Measurements from ENCODE around the gene TEAD1. TPM values are rescaled to one million over a fixed set of nuclear protein-coding genes. Genes with fewer than 3 reads are reported as not detected.

Gene TEAD1
- total RNA-seq, 1 experiment from 2014 or later: 106 TPM

GRCh38 chr11:12770966-12771597 lies 96.9 kb downstream of the TEAD1 start:
- H3K79me2 ChIP-seq (ENCODE audit: low read depth): peaks cover 86% of the 10 kb centered on the region

DNA sequence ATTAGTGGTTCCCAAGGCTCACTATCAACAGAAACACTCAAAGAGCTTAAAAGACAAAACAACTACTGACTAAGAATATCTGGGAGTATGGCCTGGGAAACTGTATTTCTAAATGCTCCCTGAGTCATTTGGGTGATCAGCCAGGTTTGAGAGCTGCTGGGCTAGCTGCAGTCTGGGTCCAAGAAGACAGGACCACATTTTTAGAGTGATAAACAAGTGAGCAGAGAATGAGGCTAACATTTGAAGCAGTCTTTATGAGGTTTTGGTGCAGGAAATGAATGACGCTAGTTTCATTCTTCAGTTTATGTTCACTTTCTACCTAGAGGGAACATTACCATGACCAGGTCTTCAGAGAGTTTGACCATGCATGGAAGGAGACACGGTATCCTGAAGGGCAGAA lies 97.7 kb downstream of the TEAD1 start:
- DNase-seq: no peak
- H3K4me2 ChIP-seq: no peak overlapping the region
- H3F3A ChIP-seq (ENCODE audit: insufficient read depth, low read depth): peaks cover 26% of the 10 kb centered on the region
- ChIA-PET POLR2A (ENCODE audit: unreplicated experiment) (no interaction called here), CTCF (no interaction called here)
- no peak overlapping the region for H3K4me3 ChIP-seq
- H3K79me2 ChIP-seq (ENCODE audit: low read depth): peaks cover 83% of the 10 kb centered on the region
- H2AFZ ChIP-seq: no peak overlapping the region
- peaks cover 42% of the 10 kb centered on the region for H3K4me1 ChIP-seq (replicated peaks; ENCODE audit: insufficient read depth)
- H4K20me1 ChIP-seq (ENCODE audit: insufficient read depth): no peaks in the 10 kb centered on the region
- H3K36me3 ChIP-seq (ENCODE audit: low read depth): no peaks in the 10 kb centered on the region
- H3K9me3 ChIP-seq (ENCODE audit: insufficient read depth, low read depth): no peaks in the 10 kb centered on the region
- no peak for TF ChIP-seq EZH2 (IDR thresholded peaks at IDR 0.05; ENCODE audit: low read depth)
- no peak for TF ChIP-seq CTCF (conservative IDR thresholded peaks at IDR 0.05)
- no TSS peak for BruUV-seq (replicated peaks)
- H3K27ac ChIP-seq: no peak overlapping the region
- H3K27me3 ChIP-seq (ENCODE audit: insufficient read depth, low read depth): no peaks in the 10 kb centered on the region
- H3K9me2 ChIP-seq (ENCODE audit: insufficient read depth): no peaks in the 10 kb centered on the region
- intact Hi-C loops (cut with micrococcal nuclease; ENCODE audit: unreplicated experiment): loop anchor here (2.0 kb wide), 1 partner anchor 47 kb away; no protein-coding TSS in a partner anchor

More at GRCh38 chr11:12770966-12771597, 96.9 kb downstream of the TEAD1 start:
- no peaks in the 10 kb centered on the region for H3K27me3 ChIP-seq (ENCODE audit: insufficient read depth, low read depth)
- intact Hi-C loops (cut with micrococcal nuclease; ENCODE audit: unreplicated experiment): loop anchor here (2.0 kb wide), 1 partner anchor 46 kb away; no protein-coding TSS in a partner anchor
- H4K20me1 ChIP-seq (ENCODE audit: insufficient read depth): no peaks in the 10 kb centered on the region
- peaks cover 26% of the 10 kb centered on the region for H3F3A ChIP-seq (ENCODE audit: insufficient read depth, low read depth)
- POLR2A ChIA-PET (ENCODE audit: unreplicated experiment): no interaction called here
- no peak overlapping the region; the same call in 1 of the 2 replicates for H3K4me2 ChIP-seq
- H3K4me1 ChIP-seq (replicated peaks; ENCODE audit: insufficient read depth): peaks cover 46% of the 10 kb centered on the region
- TF ChIP-seq CTCF (conservative IDR thresholded peaks at IDR 0.05) (no peak), EZH2 (IDR thresholded peaks at IDR 0.05; ENCODE audit: low read depth) (no peak)
- no peaks in the 10 kb centered on the region for H3K36me3 ChIP-seq (ENCODE audit: low read depth)
- peak overlapping the region; percentile 88 for H3K27ac ChIP-seq
- DNase-seq: no peak
- no peak overlapping the region for H3K4me3 ChIP-seq
- CTCF ChIA-PET: no interaction called here
- no peaks in the 10 kb centered on the region for H3K9me3 ChIP-seq (ENCODE audit: insufficient read depth, low read depth)
- no TSS peak for BruUV-seq (replicated peaks)
- H3K9me2 ChIP-seq (ENCODE audit: insufficient read depth): no peaks in the 10 kb centered on the region
- no peak overlapping the region for H2AFZ ChIP-seq

DNA sequence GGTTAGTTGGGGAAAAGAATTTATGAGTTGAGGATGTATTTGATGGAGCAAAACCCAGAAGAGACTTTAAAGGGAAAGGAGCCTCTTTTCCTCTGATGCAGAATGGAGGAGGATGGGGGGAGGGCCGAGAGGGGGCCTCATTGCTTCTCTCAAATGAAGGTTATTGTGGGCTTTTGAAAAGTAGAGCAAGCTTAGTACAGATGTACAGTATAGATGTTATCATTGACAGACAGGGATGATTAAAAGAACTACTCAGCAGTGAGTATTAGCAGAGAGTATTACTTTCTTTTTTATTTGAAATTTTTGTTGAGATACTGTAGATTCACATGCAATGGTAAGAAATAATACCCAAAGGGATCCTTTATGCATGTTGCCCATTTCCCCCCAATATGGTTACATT lies 98.1 kb downstream of the TEAD1 start:
- CTCF ChIA-PET: no interaction called here
- intact Hi-C loops (cut with micrococcal nuclease; ENCODE audit: unreplicated experiment): no loop called here

DNA sequence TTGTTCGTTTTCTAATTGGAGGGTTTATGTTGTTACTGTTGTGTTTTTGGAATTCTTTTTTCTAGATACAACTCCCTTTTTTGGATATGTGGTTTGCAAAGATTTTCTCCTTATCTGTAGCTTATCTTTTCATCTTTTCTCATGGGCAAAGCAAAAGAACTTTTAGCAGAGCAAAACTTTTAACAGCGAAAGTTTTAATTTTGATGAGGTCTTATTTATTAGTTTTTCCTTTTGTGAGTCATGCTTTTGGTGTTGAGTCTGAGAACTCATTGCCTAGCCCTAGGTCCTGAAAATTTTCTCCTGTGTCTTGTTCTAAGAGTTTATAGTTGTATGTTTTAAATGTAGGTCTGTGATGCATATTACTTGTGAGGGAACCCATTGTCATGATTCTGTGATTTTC lies 99.4 kb downstream of the TEAD1 start:
- Histone ChIP-seq H3K4me3 (no peak overlapping the region), H3K36me3 (ENCODE audit: low read depth) (no peaks in the 10 kb centered on the region), H3K27ac (no peak overlapping the region), H2AFZ (no peak overlapping the region), H4K20me1 (ENCODE audit: insufficient read depth) (no peaks in the 10 kb centered on the region), H3K4me1 (replicated peaks; ENCODE audit: insufficient read depth) (peaks cover 30% of the 10 kb centered on the region), H3K4me2 (no peak overlapping the region), H3F3A (ENCODE audit: insufficient read depth, low read depth) (peaks cover 26% of the 10 kb centered on the region), H3K9me3 (ENCODE audit: insufficient read depth, low read depth) (no peaks in the 10 kb centered on the region), H3K79me2 (ENCODE audit: low read depth) (peaks cover 82% of the 10 kb centered on the region), H3K27me3 (ENCODE audit: insufficient read depth, low read depth) (no peaks in the 10 kb centered on the region), H3K9me2 (ENCODE audit: insufficient read depth) (no peaks in the 10 kb centered on the region)
- no peak for TF ChIP-seq EZH2 (IDR thresholded peaks at IDR 0.05; ENCODE audit: low read depth)
- DNase-seq: no peak
- ChIA-PET POLR2A (ENCODE audit: unreplicated experiment) (no interaction called here), CTCF (no interaction called here)
- no TSS peak for BruUV-seq (replicated peaks)
- intact Hi-C loops (cut with micrococcal nuclease; ENCODE audit: unreplicated experiment): no loop called here

More for the DNA sequence above, 98.1 kb downstream of the TEAD1 start:
- Histone ChIP-seq H3K4me3 (no peak overlapping the region), H3K9me2 (ENCODE audit: insufficient read depth) (no peaks in the 10 kb centered on the region), H4K20me1 (ENCODE audit: insufficient read depth) (no peaks in the 10 kb centered on the region), H3K4me1 (replicated peaks; ENCODE audit: insufficient read depth) (peaks cover 38% of the 10 kb centered on the region), H3F3A (ENCODE audit: insufficient read depth, low read depth) (peaks cover 26% of the 10 kb centered on the region), H3K36me3 (ENCODE audit: low read depth) (no peaks in the 10 kb centered on the region), H3K9me3 (ENCODE audit: insufficient read depth, low read depth) (no peaks in the 10 kb centered on the region), H3K27me3 (ENCODE audit: insufficient read depth, low read depth) (no peaks in the 10 kb centered on the region), H3K4me2 (no peak overlapping the region), H3K79me2 (ENCODE audit: low read depth) (peaks cover 83% of the 10 kb centered on the region), H2AFZ (no peak overlapping the region), H3K27ac (no peak overlapping the region)
- POLR2A ChIA-PET (ENCODE audit: unreplicated experiment): no interaction called here
- DNase-seq: no peak
- no TSS peak for BruUV-seq (replicated peaks)
- no peak for TF ChIP-seq EZH2 (IDR thresholded peaks at IDR 0.05; ENCODE audit: low read depth)
